ENCODE data around the gene GIPC2. TPM values are rescaled to one million over a fixed set of nuclear protein-coding genes. Genes with fewer than 3 reads are reported as not detected.

GIPC2 gene
- total and polyA plus RNA-seq, 2 donors (not counting 3 experiments of a cell fraction or from before 2014, with no cell fraction given), result 2.8 to 9.6 TPM

GRCh38 chr1:78005755-78006154 is 40.0 kb upstream of the GIPC2 start:
- no peaks in the 10 kb centered on the region for H3K9me3 ChIP-seq (replicated peaks; ENCODE audit: control insufficient read depth, insufficient read depth, low read length)
- H3K27ac ChIP-seq (ENCODE audit: insufficient read depth, low read depth, low read length), result peak overlapping the region; percentile 82
- peak overlapping the region; percentile 69 to 99 (median 98) for H3K4me3 ChIP-seq (replicated peaks in 1 of 3; ENCODE audit: insufficient read depth in 1 of 3, low read depth in 1 of 3, low read length in 3 of 3)
- ChIA-PET CTCF (interaction anchor here (1.0 to 15.7 kb wide), 10 partner anchors 24 to 125 kb away, joined by 3 to 250 read pairs (median 12); partner anchors contain the start of gene FUBP1), POLR2A (interaction anchor here (1.8 to 3.9 kb wide), 12 partner anchors 9 to 108 kb away, joined by 5 to 122 read pairs (median 24); partner anchors contain the start of gene FUBP1)
- dilution Hi-C loops (cut with MboI; ENCODE audit: extremely low pct_ligation_motif_present, low sequenced_read_pairs), result no loop called here
- peak overlapping the region; percentile 100 for H3K4me2 ChIP-seq (ENCODE audit: insufficient read depth, low read length)
- no TSS peak for BruUV-seq (replicated peaks)
- DNase-seq (ENCODE audit: low read depth, low spot score) (peak; percentile 91), FAIRE-seq (peak; percentile 55)
- peak overlapping the region; percentile 98 for H3K9ac ChIP-seq (replicated peaks; ENCODE audit: extremely low read depth, insufficient read depth, low read length)
- intact Hi-C loops (cut with micrococcal nuclease), result loop anchor here (1.0 kb wide), 1 partner anchor 73 kb away; no protein-coding TSS in a partner anchor
- peaks cover 64% of the 10 kb centered on the region for H3K79me2 ChIP-seq (ENCODE audit: control insufficient read depth, insufficient read depth, low read length)
- H3K27me3 ChIP-seq (ENCODE audit: control insufficient read depth in 2 of 2, insufficient read depth in 2 of 2, low read length in 2 of 2), result no peaks in the 10 kb centered on the region
- H3K4me1 ChIP-seq (ENCODE audit: control insufficient read depth, extremely low read depth, insufficient read depth, low read length), result peaks cover 38% of the 10 kb centered on the region
- H4K20me1 ChIP-seq (replicated peaks; ENCODE audit: control insufficient read depth, extremely low read depth, insufficient read depth, low read length), result peaks cover 5% of the 10 kb centered on the region
- TF ChIP-seq JUN (IDR thresholded peaks at IDR 0.05; ENCODE audit: borderline replicate concordance, insufficient read depth, insufficient read length, low read depth) (peak; percentile 42), POLR2A (IDR thresholded peaks at IDR 0.05; ENCODE audit: low read depth, low read length) (peak; percentile 45), POLR2AphosphoS5 (IDR thresholded peaks at IDR 0.05; ENCODE audit: insufficient read depth, low read depth, low read length) (peak; percentile 64), FOS (IDR thresholded peaks at IDR 0.05; ENCODE audit: borderline replicate concordance, insufficient read depth, low read length) (no peak), EZH2 (IDR thresholded peaks at IDR 0.05; ENCODE audit: borderline replicate concordance, low read depth, low read length, severe bottlenecking) (no peak), MAX (IDR thresholded peaks at IDR 0.05; ENCODE audit: insufficient read depth, insufficient read length) (no peak), MYC (IDR thresholded peaks at IDR 0.05; ENCODE audit: low read depth, low read length) (no peak), GATA2 (IDR thresholded peaks at IDR 0.05; ENCODE audit: insufficient read depth, insufficient read length, low read depth, low read length) (no peak)
- TF ChIP-seq, protein P1, sequence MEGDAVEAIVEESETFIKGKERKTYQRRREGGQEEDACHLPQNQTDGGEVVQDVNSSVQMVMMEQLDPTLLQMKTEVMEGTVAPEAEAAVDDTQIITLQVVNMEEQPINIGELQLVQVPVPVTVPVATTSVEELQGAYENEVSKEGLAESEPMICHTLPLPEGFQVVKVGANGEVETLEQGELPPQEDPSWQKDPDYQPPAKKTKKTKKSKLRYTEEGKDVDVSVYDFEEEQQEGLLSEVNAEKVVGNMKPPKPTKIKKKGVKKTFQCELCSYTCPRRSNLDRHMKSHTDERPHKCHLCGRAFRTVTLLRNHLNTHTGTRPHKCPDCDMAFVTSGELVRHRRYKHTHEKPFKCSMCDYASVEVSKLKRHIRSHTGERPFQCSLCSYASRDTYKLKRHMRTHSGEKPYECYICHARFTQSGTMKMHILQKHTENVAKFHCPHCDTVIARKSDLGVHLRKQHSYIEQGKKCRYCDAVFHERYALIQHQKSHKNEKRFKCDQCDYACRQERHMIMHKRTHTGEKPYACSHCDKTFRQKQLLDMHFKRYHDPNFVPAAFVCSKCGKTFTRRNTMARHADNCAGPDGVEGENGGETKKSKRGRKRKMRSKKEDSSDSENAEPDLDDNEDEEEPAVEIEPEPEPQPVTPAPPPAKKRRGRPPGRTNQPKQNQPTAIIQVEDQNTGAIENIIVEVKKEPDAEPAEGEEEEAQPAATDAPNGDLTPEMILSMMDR (IDR thresholded peaks at IDR 0.05; ENCODE audit: extremely low read depth in 1 of 2, insufficient read depth in 1 of 2, low read depth in 1 of 2, low read length in 2 of 2), result no peak
- H2AFZ ChIP-seq (ENCODE audit: low read depth, low read length), result no peak overlapping the region
- H3K9me1 ChIP-seq (replicated peaks; ENCODE audit: control insufficient read depth, extremely low read depth, insufficient read depth, low read length), result peaks cover 2% of the 10 kb centered on the region
- peaks cover 0 to 4% of the 10 kb centered on the region in 2 experiments for H3K36me3 ChIP-seq (ENCODE audit: control insufficient read depth in 2 of 2, extremely low read depth in 1 of 2, insufficient read depth in 2 of 2, low read length in 2 of 2)
